GM08714 (cell line): ENCODE measurements around the gene EXPH5.
A peak's percentile ranks its signal among the peaks of the same experiment; 100 is the strongest.

Experiments
- H3K4me3 ChIP-seq: fragments of 200-500 bp; sonication (Bioruptor generic); 2 replicates; pipeline ENCODE4 v1.5.1; 2014; ENCODE audit warnings: mild to moderate bottlenecking, low read length, inconsistent platforms
- ZNF274 ChIP-seq: IDR thresholded peaks from 2 replicates; pipeline ENCODE4 v1.6.1; 2012; ENCODE audit warnings: mild to moderate bottlenecking, low read depth, low read length

Gene EXPH5

DNA sequence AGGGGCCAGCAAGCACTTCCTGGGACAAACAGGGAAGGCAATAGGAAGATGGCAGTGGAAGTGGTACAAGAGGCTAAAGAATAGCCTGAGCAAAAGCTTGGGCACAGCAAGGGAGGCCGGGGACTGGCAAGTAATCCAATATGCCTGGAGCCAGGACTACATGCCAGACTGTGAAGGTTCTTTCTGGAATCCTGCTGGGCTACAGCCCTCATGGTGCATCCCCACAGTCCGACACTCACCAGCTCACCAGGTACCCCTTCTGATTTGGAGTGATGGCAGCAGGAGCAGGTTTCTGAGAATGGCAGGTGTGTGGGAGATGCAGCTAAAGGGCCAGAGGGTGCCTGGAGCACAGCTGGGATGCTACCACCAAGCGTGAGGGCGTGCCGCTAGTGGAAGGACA, 63.1 kb downstream of the EXPH5 start:
- H3K4me3 ChIP-seq: no peak overlapping the region
- no peak for TF ChIP-seq ZNF274

DNA sequence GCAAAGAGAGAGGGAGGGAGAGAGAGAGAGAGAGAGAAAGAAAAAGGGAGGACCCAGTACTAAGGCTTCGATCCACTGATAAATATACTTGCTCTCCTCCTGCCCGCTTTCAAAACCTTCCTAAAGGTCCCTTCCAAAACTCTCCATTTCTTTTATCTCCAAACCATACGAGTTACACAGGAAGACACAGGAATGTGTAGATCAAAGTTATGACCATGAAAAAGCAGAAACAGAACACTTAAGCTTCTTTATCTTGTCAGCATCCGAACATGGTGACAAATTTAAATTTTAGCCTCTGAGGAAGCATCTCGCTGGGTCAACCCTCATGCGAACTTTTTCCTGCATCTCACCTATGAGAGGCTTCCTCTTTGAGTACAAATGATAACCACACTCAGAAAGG, 66.2 kb downstream of the EXPH5 start:
- no peak overlapping the region for H3K4me3 ChIP-seq
- no peak for TF ChIP-seq ZNF274

DNA sequence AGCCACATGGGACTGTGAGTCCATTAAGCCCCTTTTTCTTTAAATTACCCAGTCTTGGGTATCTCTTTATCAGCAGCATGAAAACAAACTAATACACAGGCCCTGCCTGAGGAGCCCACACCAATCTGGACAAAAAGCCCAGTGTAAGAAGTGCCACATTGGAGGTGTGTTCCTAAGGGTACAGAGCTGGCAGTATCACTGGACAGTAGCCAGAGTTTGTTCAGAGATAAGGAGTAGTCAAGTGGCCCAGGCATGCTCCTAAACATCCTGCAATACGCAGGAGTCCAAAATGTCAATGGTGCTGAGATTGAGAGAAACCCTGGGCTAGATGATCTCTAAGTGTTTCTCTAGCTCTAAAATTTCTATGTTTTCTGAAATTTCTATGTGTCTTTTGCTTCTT, 68.4 kb downstream of the EXPH5 start:
- no peak overlapping the region for H3K4me3 ChIP-seq
- TF ChIP-seq ZNF274: no peak

DNA sequence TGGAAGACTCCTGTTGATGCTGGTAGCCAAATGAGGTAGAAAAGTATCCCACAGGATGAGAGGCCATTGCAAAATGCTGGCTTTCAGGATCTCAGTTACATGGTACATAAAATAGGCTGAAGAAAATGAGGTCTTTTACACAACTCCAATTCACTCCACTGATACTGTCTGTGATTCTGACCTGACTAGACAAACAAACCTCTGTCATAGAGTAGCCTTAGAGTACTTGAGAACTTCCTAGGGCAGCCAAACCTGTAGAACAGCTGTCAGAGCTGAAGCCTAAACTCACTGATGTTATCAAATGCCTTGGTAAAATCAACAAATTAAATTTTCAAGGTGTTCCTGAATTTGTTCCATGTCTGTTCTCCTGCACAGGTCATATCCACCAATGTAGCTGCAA, 69.1 kb downstream of the EXPH5 start:
- TF ChIP-seq ZNF274: no peak
- no peak overlapping the region for H3K4me3 ChIP-seq

DNA sequence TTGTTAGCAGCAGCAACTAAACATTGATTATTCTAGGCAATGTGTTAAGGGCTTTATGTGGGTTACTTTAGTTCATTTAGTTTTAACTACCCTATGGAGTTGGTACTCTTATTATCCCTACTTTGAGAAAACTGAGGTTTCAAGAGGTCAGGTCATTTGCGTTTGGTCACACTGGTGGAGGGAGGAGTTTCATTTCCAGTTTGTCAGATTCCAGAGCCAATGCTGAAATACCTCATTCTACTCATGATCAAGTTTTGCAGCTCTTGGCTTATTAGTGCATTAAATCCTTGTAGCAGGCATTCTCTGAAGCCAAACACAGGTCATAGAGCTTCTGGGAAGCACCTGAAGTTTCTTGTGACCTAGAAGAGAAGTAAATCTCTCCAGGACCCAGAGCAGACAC, 71.2 kb downstream of the EXPH5 start:
- H3K4me3 ChIP-seq: no peak overlapping the region
- TF ChIP-seq ZNF274: no peak

DNA sequence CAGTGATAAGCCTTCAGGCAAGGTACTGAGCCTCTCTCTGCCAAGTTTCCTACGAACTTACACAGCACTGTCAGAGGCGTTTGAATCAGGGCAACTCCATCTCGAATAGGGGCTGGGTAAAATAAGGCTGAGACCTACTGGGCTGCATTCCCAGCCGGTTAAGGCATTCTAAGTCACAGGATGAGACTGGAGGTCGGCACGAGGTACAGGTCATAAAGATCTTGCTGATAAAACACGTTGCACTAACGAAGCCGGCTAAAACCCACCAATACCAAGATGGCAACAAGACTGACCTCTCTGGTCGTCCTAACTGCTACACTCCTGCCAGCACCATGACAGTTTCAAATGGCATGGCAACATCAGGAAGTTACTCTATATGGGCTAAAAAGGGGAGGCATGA, 75.0 kb downstream of the EXPH5 start:
- no peak for TF ChIP-seq ZNF274
- H3K4me3 ChIP-seq: no peak overlapping the region

DNA sequence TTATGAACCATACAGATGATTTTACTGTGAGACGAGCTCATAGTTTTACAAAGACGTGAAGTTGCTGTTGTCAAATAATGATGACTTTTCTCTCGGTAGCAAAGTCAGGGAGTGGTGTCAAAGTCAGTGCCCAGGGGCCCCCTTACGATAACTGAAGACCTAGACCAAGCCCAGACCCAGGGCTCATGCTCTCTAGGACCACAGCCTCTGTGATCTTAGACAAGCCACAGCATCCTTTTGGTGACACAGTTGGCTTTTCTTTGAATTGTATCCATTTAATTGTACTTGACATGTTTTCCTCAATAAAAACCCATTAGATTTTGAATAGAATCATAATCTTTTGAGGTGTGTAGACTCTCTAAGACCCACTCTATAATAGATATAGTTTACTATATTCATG, 77.4 kb downstream of the EXPH5 start:
- TF ChIP-seq ZNF274: no peak
- H3K4me3 ChIP-seq: no peak overlapping the region

DNA sequence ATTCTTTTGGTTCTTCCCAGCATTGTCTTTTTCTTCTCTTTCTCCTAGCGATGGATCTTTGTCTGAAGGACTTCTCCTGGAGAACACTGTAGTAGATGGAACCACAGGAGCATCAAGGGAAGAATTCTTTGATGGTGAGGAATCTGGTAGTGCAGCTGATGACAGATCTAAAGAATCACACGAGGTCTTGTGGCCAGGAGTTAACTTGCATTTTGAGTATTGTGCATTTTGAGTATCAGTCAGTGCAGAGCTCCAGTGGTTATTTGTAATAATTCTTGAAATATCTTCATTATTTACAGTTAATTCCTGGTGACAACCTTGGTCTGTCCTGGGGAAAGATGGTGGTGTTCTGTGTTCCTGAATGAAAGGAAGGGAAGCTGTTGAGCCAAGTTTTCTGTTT, 80.9 kb downstream of the EXPH5 start:
- H3K4me3 ChIP-seq: no peak overlapping the region
- TF ChIP-seq ZNF274: no peak

DNA sequence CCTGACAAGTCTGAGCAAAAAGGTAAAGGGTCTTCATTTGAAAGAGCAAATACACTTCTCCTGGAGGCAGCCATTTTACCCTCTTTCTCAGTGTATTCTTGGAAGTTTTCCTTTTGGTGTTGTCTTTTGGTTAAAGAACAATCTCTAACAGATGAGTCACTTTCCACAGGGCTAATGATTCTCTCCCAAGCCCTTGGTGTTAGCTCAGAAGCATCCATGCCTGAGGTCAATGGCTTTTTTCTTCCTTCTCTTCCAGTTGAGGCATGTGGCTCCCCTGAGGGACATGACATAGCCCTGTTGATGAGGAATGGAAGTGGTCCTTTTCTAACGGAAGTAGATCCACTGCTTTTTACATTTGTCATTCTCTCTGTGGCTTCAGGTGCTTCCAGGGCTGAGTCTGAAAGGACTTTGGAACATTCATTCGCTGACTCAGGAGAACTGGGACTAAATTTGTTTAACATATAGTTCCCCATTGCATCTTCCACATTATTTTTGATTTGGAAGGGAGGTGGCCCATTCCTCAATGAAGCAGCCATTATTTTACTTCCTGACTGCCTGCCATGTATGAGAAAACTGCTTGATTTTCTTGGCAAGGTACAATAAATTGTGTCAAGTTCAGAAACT, 81.6 kb downstream of the EXPH5 start:
- no peak for TF ChIP-seq ZNF274

DNA sequence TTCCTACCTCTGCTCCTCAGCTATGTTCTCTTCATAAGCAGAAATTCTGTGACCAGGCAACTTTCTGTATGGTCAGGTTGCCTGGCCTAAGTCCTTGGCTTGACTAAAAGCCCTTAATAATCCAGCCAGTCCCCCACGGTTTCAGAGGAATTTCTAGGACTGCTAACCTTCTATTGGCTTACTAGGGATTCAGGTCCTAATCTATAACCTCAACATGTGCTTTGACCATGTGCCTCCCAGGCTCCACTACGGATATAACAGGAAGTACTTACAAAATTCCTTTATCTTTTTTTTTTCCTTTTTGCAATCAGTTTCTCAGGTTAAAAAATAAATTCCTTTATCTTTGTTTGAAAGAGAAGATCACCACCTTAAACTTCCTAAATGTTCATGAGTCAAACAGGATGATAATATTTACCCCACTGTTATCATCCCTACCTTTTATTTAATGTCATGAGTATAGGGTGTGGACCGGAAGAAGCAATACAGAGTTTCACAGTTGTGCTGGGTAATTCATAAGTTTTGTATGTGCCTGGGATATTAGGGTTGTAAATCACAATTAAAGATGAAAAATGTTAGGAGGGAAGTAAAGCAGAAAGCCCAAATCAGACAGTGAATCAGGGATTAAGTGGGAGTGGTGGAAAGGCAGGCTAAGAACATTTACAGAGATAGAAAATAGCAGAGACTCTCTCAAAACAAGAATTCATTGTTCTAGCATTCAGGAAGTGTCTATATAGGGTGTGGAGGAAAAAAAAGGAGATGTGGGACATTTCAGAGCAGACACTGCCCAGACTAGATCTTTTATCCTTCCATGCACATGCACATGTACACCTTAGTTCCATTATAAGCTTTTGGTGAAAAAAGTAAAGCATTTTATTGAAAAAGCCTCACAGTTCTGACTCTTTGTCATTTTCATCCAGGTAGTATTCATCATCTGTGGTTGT, 84.6 kb downstream of the EXPH5 start:
- H3K4me3 ChIP-seq: no peak overlapping the region
- no peak for TF ChIP-seq ZNF274

More for the DNA sequence above, 81.6 kb downstream of the EXPH5 start:
- no peak overlapping the region for H3K4me3 ChIP-seq

DNA sequence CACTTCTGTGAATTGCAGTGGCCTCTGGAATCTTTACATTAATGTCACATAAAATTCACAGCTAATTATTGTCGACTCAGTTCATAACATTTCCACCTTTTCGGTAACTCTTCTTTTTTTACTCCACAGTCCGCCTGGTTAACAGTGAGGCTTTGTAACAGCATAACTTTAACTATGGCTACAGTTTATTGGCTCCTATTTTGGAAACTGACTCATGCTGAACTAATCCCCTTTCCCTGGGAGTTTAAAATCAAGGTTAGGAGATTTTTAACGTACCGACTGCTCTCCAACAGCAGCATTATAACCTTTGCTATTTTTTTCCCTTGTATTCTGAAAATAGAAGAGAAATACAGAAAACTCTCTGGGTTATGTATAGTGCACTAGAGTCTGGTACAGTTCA, 92.2 kb downstream of the EXPH5 start:
- TF ChIP-seq ZNF274: no peak
- H3K4me3 ChIP-seq: no peak overlapping the region

DNA sequence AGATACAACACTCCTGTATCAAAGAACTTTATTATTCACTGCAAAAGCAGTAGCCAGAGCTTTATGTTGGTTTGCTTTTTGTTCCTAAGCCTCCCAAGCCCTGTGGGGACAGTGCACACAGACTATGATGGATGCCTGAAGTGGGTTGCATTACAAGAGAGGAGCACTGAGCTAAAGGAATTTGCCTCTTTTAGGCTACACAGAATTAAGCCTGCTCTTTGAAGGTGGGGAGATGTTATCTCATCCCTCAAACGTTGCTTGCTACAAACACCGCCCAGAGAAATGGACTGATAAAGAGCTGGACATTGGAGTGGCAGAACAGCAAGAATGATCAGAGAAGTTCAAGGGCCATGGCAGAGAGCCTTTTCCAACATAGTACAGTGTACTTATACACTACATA, 92.8 kb downstream of the EXPH5 start:
- no peak for TF ChIP-seq ZNF274

DNA sequence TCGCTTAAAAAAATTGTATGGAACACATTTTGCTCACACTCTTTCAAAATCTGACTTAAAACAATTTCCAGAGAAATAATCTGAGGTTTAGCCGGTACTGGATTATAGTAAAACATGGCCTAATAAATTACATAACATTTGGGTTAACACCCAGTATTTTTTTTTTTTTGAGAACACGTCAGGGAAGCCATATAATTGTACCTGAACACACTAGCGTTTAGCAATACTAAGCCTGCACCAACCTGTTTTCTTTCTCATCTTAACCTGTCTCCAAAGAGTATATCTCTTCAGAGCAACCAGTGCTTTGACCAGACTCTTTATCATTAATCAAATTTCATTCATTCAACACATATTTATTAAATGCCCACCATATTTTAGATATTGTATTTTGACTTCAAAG, 93.4 kb downstream of the EXPH5 start:
- TF ChIP-seq ZNF274: no peak
- H3K4me3 ChIP-seq: no peak overlapping the region

More for the DNA sequence above, 92.8 kb downstream of the EXPH5 start:
- no peak overlapping the region for H3K4me3 ChIP-seq

DNA sequence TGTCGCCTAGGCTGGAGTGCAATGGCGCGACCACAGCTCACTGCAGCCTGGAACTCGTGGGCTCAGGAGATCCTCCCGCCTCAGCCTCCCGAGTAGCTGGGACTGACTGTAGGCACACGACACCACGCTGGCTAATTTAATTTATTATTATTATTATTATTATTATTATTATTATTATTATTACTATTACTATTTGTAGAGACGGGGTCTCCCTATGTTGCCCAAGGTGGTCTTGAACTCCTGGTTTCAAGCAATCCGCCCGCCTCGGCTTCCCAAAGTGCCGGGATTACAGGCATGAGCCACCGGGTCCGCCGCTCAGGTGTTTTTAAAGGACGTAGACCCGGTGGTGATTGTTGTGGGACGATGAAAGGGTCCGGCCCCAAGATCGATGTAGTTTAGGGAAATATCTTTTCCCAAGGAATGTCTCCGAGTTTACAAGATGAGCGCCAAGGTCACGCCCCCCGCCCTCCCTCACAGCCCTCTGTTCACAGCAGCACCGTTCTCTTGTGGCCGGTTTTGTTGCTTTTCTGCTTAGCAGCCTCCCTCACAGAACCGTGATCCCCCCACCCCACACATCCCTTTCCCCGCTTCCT, 94.7 kb downstream of the EXPH5 start:
- TF ChIP-seq ZNF274: no peak
- peak overlapping the region; percentile 69; the same call in 1 of the 2 replicates for H3K4me3 ChIP-seq
